Fibroblast of gingiva (primary cell): Measurements from ENCODE around the gene CERKL.
"Not testable (repeated sequence)": the region's sequence is repeated elsewhere in the genome, so short reads cannot be mapped to it uniquely, and the experiment has no call there.

ENCODE experiments used
- DNase-seq: peaks from one replicate; pipeline ENCODE4 v3.0.0-alpha.2; 2011; ENCODE audit warnings: low read depth

CERKL gene, protein sequence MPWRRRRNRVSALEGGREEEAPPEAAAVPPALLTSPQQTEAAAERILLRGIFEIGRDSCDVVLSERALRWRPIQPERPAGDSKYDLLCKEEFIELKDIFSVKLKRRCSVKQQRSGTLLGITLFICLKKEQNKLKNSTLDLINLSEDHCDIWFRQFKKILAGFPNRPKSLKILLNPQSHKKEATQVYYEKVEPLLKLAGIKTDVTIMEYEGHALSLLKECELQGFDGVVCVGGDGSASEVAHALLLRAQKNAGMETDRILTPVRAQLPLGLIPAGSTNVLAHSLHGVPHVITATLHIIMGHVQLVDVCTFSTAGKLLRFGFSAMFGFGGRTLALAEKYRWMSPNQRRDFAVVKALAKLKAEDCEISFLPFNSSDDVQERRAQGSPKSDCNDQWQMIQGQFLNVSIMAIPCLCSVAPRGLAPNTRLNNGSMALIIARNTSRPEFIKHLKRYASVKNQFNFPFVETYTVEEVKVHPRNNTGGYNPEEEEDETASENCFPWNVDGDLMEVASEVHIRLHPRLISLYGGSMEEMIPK

DNA sequence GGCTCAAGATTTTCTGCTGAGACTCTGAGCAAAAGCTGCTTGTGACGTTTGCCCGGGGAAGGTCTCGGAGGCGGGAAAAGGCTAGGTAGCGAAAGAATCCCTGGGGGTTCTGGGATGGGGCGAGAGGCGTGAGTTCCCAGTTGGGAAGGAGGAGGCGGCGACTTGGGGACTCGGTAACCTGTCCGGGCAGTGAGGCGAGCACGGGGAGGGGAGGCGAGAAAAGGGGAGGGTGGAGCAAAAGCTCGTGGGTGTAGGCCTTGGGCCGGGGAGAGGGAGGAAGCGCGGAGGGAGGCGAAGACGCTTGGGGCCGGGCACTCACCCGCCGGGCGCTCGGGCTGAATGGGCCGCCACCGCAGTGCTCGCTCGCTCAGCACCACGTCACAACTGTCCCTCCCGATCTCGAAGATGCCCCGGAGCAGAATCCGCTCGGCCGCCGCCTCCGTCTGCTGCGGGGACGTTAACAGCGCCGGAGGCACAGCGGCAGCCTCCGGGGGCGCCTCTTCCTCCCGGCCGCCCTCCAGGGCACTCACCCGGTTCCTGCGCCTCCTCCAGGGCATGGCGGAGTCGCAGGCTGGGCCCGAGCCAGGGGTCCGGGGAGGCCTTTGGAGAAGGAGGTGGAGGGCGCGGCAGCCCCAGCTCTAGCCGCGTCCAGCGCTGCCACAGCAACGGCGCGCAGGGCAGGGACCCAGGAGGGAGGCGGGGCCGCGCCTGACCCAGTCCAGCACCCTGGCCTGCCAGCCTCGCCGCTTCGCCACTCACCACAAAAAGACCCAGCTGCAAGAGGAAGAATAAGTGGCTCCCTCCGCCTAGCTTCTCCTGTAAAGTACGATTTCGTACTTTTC lies at the start of gene CERKL:
TSS of gene CERKL (minus strand) at position 656 of the 842 bp plus-strand sequence. CDS start at position 557, 99 bp downstream.
- DNase-seq = peak; percentile 9

DNA sequence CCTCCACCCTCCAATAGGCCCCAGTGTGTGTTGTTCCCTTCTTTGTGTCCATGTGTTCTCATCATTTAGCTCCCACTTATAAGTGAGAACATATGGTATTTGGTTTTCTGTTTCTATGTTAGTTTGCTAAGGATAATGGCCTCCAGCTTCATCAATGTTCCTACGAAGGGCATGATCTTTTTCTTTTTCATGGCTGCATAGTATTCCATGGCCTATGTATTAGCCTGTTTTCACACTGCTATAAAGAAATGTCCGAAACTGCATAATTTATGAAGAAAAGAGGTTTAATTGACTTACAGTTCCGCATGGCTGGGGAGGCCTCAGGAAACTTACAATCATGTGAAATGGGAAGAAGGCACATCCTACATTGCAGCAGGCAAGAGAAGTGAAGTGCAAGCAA lies 45.6 kb upstream of the CERKL start:
- not testable (repeated sequence) for DNase-seq

DNA sequence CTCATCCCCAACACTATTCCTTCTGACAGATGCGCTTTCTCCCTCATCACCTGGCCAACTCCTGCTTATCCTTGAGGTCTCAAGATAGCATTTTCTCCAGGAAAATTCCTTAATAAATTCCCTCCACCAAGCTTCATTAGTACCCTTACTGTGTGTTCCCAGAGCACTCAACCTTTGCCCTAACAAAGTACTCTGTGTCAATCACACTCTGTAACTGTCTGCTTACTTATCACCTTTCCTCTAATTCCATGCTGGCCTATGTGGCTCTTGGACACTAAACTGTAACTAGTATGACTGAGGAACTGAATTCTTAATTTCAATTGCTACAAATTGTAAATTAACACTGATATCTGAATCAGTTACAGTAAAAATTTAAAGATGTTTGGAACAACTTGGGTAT lies 41.3 kb upstream of the CERKL start:
- no peak for DNase-seq

DNA sequence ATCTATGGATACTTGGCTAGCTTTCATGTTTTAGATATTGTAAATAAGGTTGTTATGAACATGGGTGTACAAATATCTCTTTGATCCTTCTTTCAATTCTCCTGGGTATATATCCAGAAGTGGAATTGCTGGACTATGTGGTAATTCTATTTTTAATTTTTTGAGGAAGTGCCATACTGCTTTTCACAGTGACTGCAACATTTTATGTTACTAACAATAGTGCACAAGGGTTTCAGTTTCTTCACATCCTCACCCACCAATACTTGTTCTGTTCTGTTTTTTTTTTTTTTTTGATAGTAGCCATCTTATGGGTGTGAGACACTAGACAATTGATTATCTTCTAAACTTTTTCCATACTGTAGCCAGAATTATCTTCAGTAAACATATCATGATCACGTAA lies 40.7 kb upstream of the CERKL start:
- no peak for DNase-seq

DNA sequence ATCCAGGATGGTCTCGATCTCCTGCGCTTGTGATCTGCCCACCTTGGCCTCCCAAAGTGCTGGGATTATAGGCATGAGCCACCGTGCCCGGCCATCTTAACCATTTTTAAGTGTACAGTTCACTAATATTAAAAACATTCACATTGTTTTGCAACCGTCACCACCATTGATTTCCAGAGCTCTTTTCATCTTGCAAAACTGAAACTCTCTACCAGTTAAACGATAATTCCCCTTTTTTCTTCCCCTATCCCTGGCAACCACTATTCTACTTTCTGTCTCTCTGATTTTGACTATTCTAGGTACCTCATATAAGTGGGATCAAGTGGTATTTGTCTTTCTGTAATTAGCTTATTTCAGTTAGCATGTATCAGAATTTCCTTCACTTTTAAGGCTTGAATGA lies 40.2 kb upstream of the CERKL start:
- no peak for DNase-seq

DNA sequence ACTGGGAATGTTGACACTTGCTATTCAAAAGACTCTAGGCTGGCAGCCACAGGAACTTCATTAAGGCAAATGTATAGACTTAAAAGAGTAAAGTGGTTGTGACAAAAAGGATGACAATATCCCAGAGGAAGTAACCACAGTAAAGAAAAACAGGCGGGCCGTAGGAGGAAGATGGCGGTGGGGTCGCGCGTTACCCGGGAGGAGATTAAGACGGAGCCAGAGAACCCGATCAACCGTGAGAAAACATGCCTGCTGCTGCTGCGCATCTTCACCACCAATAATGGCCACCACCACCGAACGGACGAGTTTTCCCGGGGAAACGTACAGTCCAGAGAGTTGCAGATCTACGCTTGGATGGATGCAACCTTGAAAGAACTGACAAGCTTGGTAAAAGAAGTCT lies 37.4 kb upstream of the CERKL start:
- no peak for DNase-seq

DNA sequence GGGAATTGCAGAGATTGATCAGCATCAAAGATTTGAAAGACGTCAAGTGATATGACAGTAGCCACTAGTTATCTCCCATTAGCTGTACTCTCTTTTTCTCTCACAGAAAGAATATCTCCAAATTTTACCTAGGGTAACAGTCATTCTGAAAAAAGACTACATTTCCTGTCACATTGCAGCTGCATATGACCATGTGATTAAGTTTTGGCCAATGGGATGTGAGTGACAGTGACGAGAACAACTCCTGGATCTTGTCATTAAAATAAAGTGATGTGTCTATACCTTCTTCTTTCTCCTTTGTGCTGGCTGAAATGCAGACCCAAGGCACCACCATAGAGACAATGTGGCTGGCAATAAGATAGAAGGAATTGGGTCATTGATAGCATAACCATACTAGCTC lies 34.0 kb upstream of the CERKL start:
- no peak for DNase-seq

DNA sequence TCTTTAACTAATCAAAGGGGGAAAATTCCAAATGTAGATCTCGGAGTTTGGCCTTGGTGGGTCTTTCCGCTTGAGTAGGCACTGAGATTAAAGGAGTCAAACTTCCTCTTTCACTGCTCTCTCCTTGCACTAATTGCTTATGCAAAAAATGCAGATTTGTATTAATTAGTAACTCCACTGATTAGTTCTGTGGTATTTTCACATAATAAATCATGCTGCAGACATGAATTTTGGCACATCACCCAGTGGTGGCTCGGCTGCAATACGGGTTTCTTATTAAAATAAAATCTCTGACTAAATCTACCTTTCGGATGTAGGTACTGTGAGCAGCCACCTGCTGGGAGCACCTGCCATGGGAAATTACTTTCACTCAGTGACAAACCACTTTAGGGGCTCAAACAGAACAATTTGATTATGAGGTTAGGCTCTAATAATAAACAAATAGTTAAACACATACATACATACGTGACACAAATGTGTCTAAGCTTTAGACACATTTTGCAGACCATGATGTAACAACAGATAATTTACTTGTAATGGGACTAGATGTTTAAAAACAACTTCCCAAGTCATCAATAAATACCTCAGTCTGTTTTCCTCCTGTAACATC lies 29.8 kb upstream of the CERKL start:
- no peak for DNase-seq

DNA sequence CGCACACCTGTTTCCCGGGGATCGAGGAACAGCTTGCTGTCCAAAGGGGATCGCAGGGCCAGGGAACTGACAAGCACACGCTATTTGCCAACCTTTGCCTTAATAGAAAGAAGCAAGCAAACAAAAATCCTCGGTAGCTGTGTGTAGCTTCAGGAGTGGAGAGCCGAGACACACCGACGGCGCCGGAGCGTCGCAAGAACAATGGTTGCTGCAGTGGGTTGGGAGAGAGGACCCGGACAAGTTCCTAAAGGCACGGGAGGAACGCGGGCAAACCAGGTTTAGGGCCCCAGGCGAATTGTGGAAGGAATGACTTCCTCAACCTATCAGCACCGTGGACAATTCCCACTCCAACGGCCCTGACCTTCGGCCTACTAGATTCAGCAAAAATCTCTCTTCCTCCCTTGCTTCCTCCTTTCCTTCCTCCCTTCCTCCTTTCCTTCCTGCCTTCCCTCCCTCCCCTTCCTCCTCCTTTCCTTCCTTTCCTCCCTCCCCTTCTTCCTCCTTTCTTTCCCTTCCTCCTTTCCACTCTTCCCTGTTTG lies 28.3 kb upstream of the CERKL start:
- DNase-seq = no peak

DNA sequence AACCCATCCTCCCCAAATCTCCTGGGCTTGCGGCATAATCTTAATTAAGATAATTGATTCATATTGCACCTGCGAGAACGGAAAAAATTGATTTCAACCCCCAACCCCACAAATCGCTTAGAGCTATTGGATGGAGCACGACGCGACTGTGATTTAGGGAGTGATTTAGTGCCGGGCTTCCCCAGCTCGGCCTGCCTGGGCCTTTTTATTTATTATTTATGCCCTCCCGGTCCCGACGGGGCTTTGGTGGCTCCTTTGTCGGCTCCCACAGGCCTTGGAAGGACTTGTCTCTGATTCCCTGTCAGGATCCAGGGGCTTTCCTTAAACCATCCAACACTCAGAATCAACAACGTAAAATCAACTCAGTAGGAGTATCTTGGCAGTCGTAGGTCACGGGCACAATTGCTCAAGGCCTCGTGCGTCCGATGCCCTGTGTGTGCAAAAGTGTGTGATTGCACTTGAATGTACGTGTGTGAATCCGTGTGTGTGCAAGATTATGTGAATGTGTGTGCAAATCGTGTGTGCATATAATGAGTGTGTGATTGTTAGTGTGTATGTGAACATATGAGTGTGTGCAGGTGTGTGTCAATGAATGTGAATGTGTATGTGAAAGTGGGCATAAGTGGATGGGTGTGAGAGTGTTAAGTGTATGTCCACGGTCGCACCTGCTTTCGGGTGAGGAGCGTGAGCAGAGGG lies 27.7 kb upstream of the CERKL start:
- no peak for DNase-seq

DNA sequence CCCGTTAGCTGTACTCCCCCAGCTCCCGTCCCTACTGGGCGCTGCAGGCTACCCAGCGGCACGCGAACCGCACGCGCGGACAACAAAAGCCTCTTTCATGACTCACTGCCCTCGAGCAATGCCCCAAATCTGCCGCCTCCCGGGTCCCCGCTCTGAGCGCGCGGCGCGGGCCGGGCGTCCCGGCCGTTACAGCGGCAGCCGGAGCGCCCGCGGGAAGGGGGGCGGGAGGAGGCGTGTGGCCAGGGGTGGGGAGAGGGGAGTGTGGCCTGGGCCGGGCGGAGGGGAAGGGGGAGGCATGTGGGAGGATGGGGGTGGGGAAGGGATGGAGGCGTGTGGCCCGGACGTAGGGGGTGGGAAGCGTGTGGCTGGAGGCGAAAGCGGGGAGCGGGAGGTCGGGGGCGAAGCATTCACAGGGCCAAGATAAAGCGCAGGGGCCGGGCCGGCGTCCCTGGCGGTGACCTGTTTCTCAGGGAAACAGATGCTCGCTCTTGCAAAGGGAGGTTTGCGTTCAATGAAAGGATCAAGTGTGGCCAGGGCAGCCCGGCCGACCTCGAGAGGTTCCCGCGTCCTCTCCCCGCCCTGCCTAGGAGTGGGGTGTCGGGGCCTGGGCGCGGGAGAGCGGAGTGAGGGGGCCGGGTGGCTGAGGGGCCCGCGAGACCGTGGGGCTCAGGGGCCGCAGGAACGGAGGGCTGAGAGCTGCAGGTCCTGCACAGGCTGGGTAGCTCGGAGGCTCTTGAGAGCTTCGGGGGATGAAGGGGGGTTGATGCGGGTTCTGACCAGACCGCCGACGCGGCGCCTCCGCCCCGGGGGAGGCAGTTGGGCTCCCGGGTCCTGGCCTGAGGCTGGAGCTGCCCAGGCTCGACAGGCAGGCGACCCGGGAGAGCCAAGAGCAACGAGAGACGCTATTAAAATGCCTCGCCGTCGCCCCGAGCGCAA lies 26.9 kb upstream of the CERKL start:
- peak; percentile 10 for DNase-seq

DNA sequence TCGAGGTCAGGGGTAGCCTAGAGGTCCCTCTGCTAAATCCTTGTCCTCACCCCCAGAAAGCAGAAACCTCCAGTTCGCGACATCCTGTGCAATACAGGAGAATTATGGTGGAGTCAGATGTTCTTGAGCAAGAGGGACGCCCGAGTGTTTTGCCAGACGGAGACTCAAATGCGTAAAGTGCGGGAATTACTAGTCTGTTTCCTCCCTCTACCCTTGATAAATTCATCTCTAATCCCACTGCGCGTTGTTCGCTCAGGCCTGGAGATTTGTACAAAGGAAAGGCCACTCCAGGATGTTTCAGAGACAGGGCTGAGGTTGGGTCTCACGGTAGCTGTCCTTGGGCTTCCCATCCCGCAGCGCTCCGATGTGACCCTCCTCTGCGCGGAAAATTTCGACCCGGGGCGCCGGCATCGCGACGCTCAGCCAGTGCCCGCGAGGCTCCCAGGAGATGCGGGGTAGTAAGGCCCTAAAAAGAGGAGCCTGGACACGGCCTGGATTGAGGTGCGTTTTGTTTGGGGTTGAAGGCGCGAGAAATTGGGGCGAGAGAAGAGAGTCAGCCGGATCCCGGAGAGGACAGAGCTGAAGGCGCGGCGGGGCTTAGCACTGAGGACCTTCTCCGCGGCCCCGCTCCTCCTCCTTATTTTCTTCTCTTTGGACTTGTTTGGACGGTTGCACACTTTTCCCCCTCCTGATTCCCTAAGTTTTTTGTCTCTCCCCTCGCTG lies 26.1 kb upstream of the CERKL start:
- no peak for DNase-seq

DNA sequence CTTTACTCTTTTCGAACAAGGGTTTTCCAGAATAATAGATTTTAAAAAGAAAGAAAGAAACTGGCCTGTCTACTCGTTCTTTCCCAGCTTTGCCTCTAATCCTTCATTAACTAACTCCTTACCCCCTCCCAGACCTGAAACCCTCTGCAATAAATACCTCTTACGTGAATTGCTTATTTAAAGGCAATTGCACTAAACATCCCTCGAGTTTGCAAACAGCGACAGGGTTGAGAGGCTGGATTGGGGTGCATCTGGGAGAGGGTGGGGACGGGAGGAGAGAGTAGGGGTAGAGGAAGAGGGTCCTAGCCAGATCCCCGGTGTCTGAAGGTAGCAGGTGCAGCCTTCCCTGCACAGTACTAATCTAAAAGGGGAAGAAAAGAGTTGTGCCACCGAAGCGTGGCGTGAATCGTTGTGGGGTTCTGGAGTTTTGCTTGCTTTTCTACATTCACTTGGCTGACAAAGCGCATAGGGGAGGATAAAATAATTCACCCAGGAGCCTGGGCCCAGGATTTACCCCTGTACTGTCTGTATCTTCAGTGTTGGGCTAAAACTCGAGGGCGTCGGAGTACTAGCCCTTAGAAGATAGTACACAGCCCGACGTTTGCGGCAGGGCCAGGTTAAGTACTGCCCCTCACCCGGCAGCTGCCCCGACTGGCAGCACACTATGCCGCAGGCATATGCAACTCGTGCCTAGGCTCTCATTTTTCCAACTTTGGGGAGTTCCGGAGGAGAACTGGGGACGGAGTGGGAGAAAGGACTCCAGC lies 25.3 kb upstream of the CERKL start:
- no peak for DNase-seq

DNA sequence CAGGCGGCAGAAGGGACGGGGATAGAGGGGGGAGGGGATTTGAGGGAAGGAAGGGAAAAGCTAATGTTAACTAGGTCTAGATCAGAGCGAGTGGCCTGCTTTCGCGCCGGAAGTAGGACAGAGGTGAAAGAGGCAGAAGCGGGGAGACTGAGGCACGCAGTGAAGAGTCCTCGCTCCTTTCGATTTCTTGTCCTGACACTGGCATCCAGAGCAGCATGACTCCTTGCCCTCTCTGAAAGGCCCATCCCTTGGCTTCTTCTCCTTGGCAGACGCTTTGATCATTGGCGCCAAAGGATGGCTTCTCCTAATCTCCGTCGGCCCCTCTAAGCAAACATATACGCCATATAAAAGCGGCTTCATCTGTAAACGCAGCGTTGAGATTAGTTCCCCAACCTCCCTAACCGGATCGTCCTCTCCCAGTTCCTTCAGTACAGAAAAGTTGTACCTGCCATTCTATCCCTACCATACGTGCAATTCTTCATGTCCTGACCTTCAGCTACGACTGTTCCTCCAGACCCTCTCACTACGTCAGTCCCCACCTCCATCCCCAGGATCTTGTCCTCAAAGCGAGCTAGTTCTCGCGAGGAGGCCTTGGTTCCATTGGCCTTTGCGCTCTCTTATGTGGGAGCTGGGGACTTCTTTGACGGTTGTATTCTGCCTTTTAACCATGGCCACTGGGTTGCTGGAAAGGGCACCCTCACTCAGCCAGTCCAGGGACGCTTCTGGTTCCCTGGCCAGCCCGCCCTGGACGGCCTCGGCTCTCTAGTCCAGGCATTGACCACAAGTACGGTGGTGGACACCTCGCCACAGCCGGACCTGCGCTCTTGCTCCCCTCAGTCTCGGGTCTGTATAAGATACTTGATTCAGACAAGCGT lies 24.3 kb upstream of the CERKL start:
- DNase-seq = no peak

DNA sequence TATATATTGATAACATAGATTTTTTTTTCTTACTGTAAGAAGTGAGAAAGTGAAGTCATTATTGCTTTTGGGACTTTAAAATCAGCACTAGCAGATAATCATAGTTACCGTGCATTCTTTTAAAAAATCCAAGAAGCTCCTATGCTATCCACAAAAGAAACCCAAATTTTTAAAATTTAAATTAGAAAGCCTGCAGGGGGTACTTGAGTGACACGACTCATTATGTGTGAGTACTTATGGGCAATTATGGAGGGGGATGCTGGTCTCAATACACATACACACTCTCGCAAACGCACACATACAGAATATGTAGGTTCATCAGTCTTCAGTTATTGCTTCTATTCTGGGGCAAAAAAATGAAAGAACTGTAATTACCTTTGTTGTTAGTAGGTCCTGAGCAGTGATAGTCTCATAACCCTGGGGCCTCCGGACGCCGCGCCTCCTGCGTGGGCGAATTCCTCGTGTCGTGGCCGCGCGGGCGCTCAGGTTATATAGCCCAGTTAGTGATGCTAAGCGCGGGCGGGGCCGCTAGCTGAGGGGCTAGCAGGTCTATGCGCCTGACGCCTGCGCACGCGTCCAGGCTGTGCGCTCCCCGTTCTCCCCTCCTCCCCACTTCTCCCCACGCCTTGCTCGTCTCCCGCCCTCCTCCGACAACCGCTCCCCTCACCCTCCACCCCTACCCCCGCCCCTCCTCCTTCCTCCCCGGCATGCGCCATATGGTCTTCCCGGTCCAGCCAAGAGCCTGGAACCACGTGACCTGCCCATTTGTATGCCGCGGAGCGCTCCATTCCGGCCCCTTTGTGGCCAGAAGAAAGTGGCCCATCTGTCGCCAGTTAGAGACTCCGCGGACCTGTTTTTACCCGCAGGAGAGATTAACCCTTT lies 23.4 kb upstream of the CERKL start, which contains the start of gene NEUROD1:
TSS of gene NEUROD1 (minus strand) at position 463 of the 882 bp plus-strand sequence. CDS start 1,657 bp downstream, outside the sequence.
- no peak for DNase-seq

DNA sequence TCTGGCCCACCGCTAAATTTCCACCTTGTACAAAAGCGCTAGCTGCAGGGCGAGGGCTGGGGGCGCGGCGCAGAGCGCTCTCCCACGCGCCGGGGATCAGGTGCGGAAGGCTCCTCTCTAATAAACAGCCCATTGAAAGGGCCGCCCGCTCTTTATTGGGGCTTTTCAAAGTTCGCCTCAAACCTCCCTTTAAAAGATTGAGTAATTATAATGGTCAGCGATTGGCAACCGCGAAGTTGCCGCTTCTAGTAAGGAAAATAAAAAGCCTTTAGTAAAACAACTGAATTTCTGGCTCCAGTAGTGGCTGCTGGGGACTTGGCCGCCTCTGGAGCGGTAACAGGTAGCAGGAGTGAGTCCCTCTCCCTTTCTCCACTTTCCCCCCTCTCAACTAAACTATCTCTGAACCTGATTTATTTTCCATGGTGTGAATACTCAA lies 22.7 kb upstream of the CERKL start:
- DNase-seq = no peak
